H9 (cell line): ENCODE data around the gene APOBEC4. TPM values are rescaled to one million over a fixed set of nuclear protein-coding genes. Genes with fewer than 3 reads are reported as not detected.

Source experiments
- DNase-seq: peaks from one replicate; pipeline ENCODE4 v3.0.0-alpha.2; 2017
- H2AFZ ChIP-seq: one replicate; pipeline ENCODE4 v1.6.1; 2013; ENCODE audit warnings: mild to moderate bottlenecking, low read length, control low read depth, moderate library complexity
- H2AK5ac ChIP-seq: 2 replicates; pipeline ENCODE4 v1.6.1; 2013; ENCODE audit warnings: low read length, control low read depth, mixed read lengths; ENCODE audit not compliant: insufficient read length
- H2BK120ac ChIP-seq: one replicate; pipeline ENCODE4 v1.6.1; 2013; ENCODE audit warnings: low read depth, mild to moderate bottlenecking, low read length, control low read depth, inconsistent platforms; ENCODE audit not compliant: poor library complexity, severe bottlenecking
- H2BK12ac ChIP-seq: 2 replicates; pipeline ENCODE4 v1.6.1; 2013; ENCODE audit warnings: low read length, control low read depth, mixed read lengths, low read depth; ENCODE audit not compliant: insufficient read length
- H2BK15ac ChIP-seq: 2 replicates; pipeline ENCODE4 v1.6.1; 2013; ENCODE audit warnings: low read depth, low read length, control low read depth
- H2BK20ac ChIP-seq: one replicate; pipeline ENCODE4 v1.6.1; 2013; ENCODE audit warnings: low read depth, mild to moderate bottlenecking, low read length, control low read depth, inconsistent platforms; ENCODE audit not compliant: poor library complexity, severe bottlenecking
- H2BK5ac ChIP-seq: 2 replicates; pipeline ENCODE4 v1.6.1; 2013; ENCODE audit warnings: low read length, control low read depth, mixed read lengths; ENCODE audit not compliant: insufficient read length
- H3K14ac ChIP-seq: 2 replicates; pipeline ENCODE4 v1.6.1; 2013; ENCODE audit warnings: low read length, control low read depth; ENCODE audit not compliant: insufficient read depth
- H3K18ac ChIP-seq: 2 replicates; pipeline ENCODE4 v1.6.1; 2013; ENCODE audit warnings: low read depth, mild to moderate bottlenecking, mixed read lengths, low read length, control low read depth; ENCODE audit not compliant: insufficient read length
- H3K23ac ChIP-seq: 2 replicates; pipeline ENCODE4 v1.6.1; 2013; ENCODE audit warnings: low read length, control low read depth, mixed read lengths, low read depth; ENCODE audit not compliant: insufficient read length
- H3K23me2 ChIP-seq: 2 replicates; pipeline ENCODE4 v1.6.1; 2013; ENCODE audit warnings: low read depth, mild to moderate bottlenecking, mixed read lengths, low read length, control low read depth; ENCODE audit not compliant: insufficient read length, poor library complexity, severe bottlenecking
- H3K27ac ChIP-seq: 2 replicates; pipeline ENCODE4 v1.5.1; 2013; ENCODE audit warnings: low read length, control low read depth, mixed read lengths, low read depth; ENCODE audit not compliant: insufficient read length
- H3K27me3 ChIP-seq: 2 replicates; pipeline ENCODE4 v1.6.1; 2013; ENCODE audit warnings: low read length, control low read depth, inconsistent platforms; ENCODE audit not compliant: insufficient read depth
- H3K4ac ChIP-seq: 2 replicates; pipeline ENCODE4 v1.6.1; 2013; ENCODE audit warnings: low read depth, mild to moderate bottlenecking, control low read depth, inconsistent platforms, low read length, moderate library complexity
- H3K4me1 ChIP-seq: 2 replicates; pipeline ENCODE4 v1.6.1; 2013; ENCODE audit warnings: low read length, control low read depth, inconsistent platforms; ENCODE audit not compliant: insufficient read depth
- H3K4me2 ChIP-seq: 2 replicates; pipeline ENCODE4 v1.6.1; 2013; ENCODE audit warnings: low read length, control low read depth, mixed read lengths; ENCODE audit not compliant: insufficient read length, insufficient read depth
- H3K56ac ChIP-seq: 2 replicates; pipeline ENCODE4 v1.6.1; 2013; ENCODE audit warnings: low read depth, mild to moderate bottlenecking, mixed read lengths, low read length, control low read depth; ENCODE audit not compliant: insufficient read length
- H3K79me1 ChIP-seq: 2 replicates; pipeline ENCODE4 v1.6.1; 2013; ENCODE audit warnings: low read depth, mild to moderate bottlenecking, moderate library complexity, low read length, control low read depth, inconsistent platforms; ENCODE audit not compliant: insufficient read depth, poor library complexity, severe bottlenecking
- H3K79me2 ChIP-seq: 2 replicates; pipeline ENCODE4 v1.6.1; 2013; ENCODE audit warnings: low read length, control low read depth, inconsistent platforms; ENCODE audit not compliant: insufficient read depth
- H3K9ac ChIP-seq: 2 replicates; pipeline ENCODE4 v1.6.1; 2013; ENCODE audit warnings: low read length, control low read depth, mixed read lengths; ENCODE audit not compliant: insufficient read length; ENCODE audit errors: extremely low read depth
- H3K9me3 ChIP-seq: one replicate; pipeline ENCODE4 v1.6.1; 2013; ENCODE audit warnings: low read depth, low read length, inconsistent platforms; ENCODE audit not compliant: control insufficient read depth
- H3T11ph ChIP-seq: one replicate; pipeline ENCODE4 v1.6.1; 2013; ENCODE audit warnings: mild to moderate bottlenecking, low read length, control low read depth, inconsistent platforms
- H4K20me1 ChIP-seq: one replicate; pipeline ENCODE4 v1.6.1; 2013; ENCODE audit not compliant: control insufficient read depth, insufficient read length, insufficient read depth
- H4K5ac ChIP-seq: 2 replicates; pipeline ENCODE4 v1.6.1; 2013; ENCODE audit warnings: low read depth, mild to moderate bottlenecking, mixed read lengths, low read length, control low read depth; ENCODE audit not compliant: insufficient read length
- H4K8ac ChIP-seq: replicated peaks from 2 replicates; pipeline ENCODE4 v1.6.1; 2013; ENCODE audit warnings: low read length, control low read depth, mixed read lengths, low read depth; ENCODE audit not compliant: insufficient read length
- H4K91ac ChIP-seq: 2 replicates; pipeline ENCODE4 v1.6.1; 2013; ENCODE audit warnings: low read depth, mild to moderate bottlenecking, moderate library complexity, mixed read lengths, low read length, control low read depth; ENCODE audit not compliant: insufficient read length
- H3K27ac Mint-ChIP-seq, 3 experiments: 2 replicates in 2 of 3; 3 replicates in 1 of 3; pipeline ENCODE4 v1.8.0; 2020 to 2021; ENCODE audit warnings: mixed read lengths in 3 of 3, mild to moderate bottlenecking in 1 of 3, moderate library complexity in 1 of 3
- H3K27me3 Mint-ChIP-seq: 2 replicates; pipeline ENCODE4 v1.8.0; 2021; ENCODE audit warnings: low read depth, mild to moderate bottlenecking, moderate library complexity, mixed read lengths
- H3K36me3 Mint-ChIP-seq, 3 experiments: 2 replicates in 2 of 3; 3 replicates in 1 of 3; pipeline ENCODE4 v1.8.0; 2020 to 2021; ENCODE audit warnings: low read depth in 3 of 3, mixed read lengths in 3 of 3; ENCODE audit not compliant: insufficient read depth in 1 of 3
- H3K4me1 Mint-ChIP-seq, 2 experiments: 2 replicates each; pipeline ENCODE4 v1.8.0; 2020; ENCODE audit warnings: mixed read lengths in 2 of 2
- H3K4me3 Mint-ChIP-seq, 2 experiments: 2 replicates in 1 of 2; 3 replicates in 1 of 2; pipeline ENCODE4 v1.8.0; 2020 to 2021; ENCODE audit warnings: mild to moderate bottlenecking in 2 of 2, mixed read lengths in 2 of 2, moderate library complexity in 1 of 2
- H3K9me3 Mint-ChIP-seq, 2 experiments: 2 replicates in 1 of 2; 3 replicates in 1 of 2; pipeline ENCODE4 v1.8.0; 2020; ENCODE audit warnings: mild to moderate bottlenecking in 2 of 2, mixed read lengths in 2 of 2, moderate library complexity in 1 of 2
- CTCF ChIP-seq: fragments of 200-600 bp; sonication (generic); conservative IDR thresholded peaks from 3 replicates; pipeline ENCODE4 v1.8.0; 2021; ENCODE audit warnings: antibody characterized with exemption, mild to moderate bottlenecking
- WGBS: extraction: QIAGEN DNeasy Blood & Tissue Kit; methylation state at CpG from one replicate; pipeline ENCODE4 v1.1.7; 2013; ENCODE audit warnings: missing lambda C conversion rate, low lambda C conversion rate, mixed read lengths; ENCODE audit not compliant: insufficient read length; ENCODE audit errors: extremely low coverage; 5-methylcytosine and 5-hydroxymethylcytosine counted together
- total RNA-seq: library from RNA; stranded (reverse); gene quantifications from 2 replicates; pipeline ENCODE4 v1.2.1, GENCODE V29; 2021

Gene APOBEC4
- total RNA-seq, 1 experiment from 2014 or later, result not detected

GRCh38 chr1:183645531-183645930 lies 7.6 kb downstream of the APOBEC4 start:
- Histone ChIP-seq H2BK12ac (no peak overlapping the region), H3K4me1 (no peaks in the 10 kb centered on the region), H3K79me2 (no peaks in the 10 kb centered on the region), H2BK20ac (no peak overlapping the region), H3K9me3 (no peaks in the 10 kb centered on the region), H3K14ac (no peak overlapping the region), H2BK15ac (no peak overlapping the region), H4K8ac (no peak overlapping the region), H3T11ph (no peak overlapping the region), H2AFZ (no peak overlapping the region), H4K5ac (no peak overlapping the region), H3K79me1 (no peaks in the 10 kb centered on the region), H3K56ac (no peak overlapping the region), H3K23ac (no peak overlapping the region), H2BK120ac (no peak overlapping the region), H3K4me2 (no peak overlapping the region), H4K91ac (no peak overlapping the region), H3K27me3 (no peaks in the 10 kb centered on the region), H4K20me1 (no peaks in the 10 kb centered on the region), H3K27ac (no peak overlapping the region), H3K23me2 (no peaks in the 10 kb centered on the region), H3K4ac (no peak overlapping the region), H2BK5ac (no peak overlapping the region), H2AK5ac (no peak overlapping the region), H3K9ac (no peak overlapping the region), H3K18ac (no peak overlapping the region)
- peaks cover 2% of the 10 kb centered on the region; the same call in 1 of the 2 replicates for H3K27me3 Mint-ChIP-seq
- DNase-seq, result no peak
- no peak for TF ChIP-seq CTCF
- no peaks in the 10 kb centered on the region for H3K36me3 Mint-ChIP-seq
- no peak overlapping the region for H3K27ac Mint-ChIP-seq
- H3K4me1 Mint-ChIP-seq, result no peaks in the 10 kb centered on the region
- no CpG with 5 or more reads among the region's 5 CpGs for WGBS
- H3K9me3 Mint-ChIP-seq, result no peaks in the 10 kb centered on the region; a peak in 1 of 5 replicates
- H3K4me3 Mint-ChIP-seq, result no peak overlapping the region
